HG03097 (cell line): ENCODE measurements around the gene DUSP19.
A peak's percentile ranks its signal among the peaks of the same experiment; 100 is the strongest.
"Not testable (repeated sequence)": the region's sequence is repeated elsewhere in the genome, so short reads cannot be mapped to it uniquely, and the experiment has no call there.

Source experiments
- ATAC-seq: cut with Tn5 transposase; IDR thresholded peaks from one replicate; pipeline ENCODE4 v1.9.1; 2021; ENCODE audit not compliant: unreplicated experiment, low FRiP score

The DUSP19 gene, protein sequence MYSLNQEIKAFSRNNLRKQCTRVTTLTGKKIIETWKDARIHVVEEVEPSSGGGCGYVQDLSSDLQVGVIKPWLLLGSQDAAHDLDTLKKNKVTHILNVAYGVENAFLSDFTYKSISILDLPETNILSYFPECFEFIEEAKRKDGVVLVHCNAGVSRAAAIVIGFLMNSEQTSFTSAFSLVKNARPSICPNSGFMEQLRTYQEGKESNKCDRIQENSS

DNA sequence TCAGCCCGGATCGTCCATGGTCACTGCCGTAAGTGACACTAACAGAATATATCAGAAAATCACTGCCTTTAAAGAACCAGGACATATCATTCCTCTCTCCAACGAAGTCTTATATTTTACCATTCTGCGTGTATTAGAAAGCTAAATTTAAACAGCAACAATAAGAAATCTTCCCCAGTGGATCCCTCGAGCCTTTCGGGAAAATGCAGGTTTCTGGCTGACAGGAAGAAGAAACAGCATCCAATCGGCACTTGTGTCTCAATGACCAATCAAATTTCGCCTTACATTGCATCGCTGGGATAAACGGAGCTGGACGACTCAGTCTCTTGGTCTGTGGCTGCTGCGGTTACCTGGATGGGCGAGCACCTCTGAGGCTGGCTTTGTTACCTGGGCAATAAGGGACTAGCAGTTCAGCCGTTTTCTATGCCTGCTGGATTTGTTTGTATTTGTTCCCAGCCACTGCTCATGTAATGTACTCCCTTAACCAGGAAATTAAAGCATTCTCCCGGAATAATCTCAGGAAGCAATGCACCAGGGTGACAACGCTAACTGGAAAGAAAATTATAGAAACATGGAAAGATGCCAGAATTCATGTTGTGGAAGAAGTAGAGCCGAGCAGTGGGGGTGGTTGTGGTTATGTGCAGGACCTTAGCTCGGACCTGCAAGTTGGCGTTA, at the start of gene DUSP19:
DUSP19 (plus strand) TSS at position 284 of the 675 bp plus-strand sequence; CDS start at position 471, 187 bp downstream.
- peak; percentile 97 for ATAC-seq

DNA sequence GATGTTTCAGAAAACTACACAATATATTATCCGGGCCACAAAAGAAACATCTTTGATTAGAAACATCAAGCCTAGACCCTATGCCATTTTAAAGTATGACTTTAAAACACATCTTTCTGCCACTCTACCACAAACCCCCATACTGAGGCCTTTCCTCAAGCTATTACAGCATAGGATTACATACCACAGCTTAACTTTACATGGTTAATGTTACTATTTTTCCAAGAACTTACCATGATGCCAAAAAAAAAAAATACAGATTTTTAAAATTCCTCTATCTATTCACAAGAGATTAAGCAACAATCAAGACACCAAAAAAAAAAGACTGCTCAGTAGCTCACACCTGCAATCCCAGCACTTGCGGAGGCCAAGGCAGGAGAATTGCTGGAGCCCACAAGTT, 49.3 kb upstream of the DUSP19 start:
- no peak for ATAC-seq

DNA sequence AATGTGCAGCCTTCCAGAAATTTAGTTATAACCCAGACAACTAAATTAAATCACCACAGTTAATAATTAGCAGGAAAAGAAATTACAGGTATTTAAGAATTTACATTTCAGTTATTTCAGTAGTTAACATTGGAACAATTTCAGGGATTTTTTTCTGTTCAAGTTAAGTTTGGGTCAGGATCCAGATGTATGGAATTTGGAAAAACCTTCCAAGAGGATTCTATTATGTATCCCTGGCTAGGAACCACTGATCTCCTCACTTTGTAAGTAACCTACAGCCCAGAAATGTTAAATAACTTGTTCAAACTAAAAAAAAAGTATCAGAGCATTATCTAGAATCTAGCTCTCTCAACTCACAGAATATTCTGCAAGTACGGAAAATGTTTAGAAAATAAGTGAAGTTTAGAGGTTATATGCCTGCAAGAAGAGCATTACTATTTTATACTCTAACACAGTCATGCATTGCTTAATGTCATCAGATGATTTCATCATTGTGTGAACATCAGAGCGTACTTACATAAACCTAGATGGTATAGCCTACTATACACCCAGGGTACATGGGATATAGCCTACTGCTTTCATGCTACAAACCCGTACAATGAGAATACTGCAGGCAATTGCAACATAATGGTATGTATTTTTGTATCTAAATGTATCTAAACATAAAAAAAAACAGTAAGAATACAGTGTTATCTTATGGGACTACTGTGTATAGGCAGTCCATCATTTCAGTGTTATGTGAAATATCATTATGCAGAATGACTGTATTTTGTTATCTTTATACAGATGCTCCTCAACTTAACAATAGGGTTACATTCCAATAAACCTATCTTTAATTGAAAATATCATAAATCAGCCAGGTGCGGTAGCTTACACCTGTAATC, 46.4 kb upstream of the DUSP19 start:
- ATAC-seq = no peak

DNA sequence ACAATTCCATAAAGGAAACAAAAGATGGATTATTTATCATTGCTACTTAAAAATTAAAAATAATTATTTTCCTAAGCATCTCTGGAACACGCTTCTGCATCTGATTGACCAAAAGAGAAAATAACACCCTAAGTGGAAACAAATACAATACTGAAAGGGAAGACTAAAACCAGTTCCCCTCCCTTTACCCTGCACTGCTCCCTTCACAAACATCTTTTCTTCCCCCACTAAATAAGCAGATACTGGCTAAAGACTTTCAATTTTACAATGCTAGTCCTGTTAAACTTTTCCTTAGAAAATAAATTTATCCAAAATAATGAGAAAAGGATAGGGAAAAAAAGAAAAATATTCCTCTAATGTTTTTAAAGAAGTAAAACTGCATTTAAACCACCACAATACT, 44.6 kb upstream of the DUSP19 start:
- ATAC-seq = no peak

DNA sequence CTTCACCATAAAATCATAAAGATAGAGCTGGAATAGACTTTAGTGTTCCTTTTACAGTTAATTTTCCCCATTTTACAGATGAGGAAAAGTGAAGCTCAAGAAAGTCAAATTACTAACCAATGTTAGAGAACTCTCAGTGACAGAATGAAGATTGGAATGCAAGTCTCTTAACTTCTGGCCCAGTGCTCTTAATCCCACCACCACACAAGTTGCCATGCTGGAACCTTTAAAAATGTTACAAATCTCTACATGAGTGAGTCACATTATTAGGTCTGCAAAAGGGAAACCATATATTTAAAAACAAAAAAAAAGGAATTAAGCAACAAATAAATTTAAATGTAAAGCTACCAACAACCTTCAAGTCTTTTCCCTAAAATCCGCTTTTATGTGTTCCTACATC, 43.7 kb upstream of the DUSP19 start:
- no peak for ATAC-seq

DNA sequence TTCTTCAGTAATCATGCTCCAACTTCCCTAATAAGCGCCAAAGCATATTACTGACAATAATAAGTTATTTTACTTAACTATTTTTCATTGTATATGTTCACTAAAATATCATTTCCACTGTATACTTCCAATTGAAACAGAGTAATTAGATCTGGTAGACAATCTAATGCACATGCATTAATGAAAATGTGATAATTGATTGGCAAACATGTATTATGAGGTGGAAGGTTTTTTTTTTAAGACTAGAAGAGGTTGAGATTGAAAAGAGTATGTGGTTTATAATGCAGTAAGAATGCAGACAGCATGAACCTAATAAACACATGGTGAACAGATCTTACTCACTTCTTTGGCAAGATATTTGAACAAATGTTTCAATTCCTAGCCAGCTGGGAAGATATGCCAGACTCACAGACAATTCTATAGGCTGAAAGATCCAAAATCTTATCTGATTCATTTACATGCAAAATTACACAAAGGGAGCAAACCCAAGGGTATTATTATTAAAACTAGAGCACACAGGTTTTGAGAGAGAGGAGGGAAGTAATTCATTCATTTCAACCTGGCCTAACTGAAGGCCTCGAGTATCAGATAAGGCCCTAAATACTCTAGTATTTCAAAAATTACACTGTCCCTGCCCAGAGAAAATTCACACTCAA, 43.1 kb upstream of the DUSP19 start:
- no peak for ATAC-seq

DNA sequence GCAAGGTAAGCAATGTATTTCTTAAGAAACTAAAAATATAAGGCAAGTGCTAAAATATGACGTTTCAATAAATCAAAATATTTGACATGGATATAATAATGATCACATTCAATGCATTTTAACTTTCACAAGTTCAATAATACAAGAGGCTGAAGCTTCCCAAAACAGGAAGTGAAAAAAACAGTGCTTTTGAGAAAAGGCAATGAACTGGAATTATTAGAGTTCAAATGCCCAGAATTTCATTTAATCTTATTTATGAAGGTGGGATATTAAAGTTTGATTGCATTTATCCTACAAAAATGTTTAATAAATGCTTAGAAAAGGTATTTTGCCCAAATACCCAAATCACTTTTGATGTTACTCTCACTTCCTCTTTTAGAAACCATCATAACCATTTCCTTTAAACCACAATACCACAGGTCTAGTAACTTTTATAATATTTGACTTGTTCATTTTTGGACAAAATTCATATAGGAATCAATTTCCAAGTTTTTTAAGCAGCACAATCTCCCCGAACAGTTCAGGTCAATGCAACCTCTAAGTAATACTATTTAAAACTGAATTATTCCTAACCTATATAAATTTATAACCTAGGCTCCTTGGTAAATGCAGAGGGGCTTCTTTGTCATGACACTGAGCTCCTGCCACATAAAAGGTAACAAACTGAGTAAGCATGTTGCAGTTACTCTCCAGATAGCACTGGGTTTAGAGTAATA, 42.4 kb upstream of the DUSP19 start:
- ATAC-seq = peak; percentile 47

DNA sequence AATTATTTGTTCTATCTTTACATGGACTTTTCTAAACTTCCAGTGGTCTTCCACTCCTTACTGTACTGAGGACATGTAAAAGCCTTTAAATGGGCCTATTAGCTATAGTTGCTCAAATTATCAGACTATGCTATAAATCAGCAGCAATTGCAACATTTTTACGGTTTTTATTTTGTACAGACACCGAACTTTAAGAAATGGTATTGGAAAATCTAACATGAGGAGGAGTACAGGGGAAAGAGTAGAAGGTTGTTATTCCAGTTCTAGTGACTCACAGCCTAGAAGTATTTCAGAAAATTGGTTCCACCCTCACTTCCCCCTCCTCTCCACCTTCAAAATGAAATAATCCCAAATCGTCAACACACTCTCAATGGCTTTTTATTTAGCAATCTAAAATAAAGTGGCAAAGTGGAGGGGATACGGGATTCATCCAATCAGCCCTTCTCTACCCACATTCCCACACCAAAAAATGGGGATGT, 41.4 kb upstream of the DUSP19 start:
- no peak for ATAC-seq

DNA sequence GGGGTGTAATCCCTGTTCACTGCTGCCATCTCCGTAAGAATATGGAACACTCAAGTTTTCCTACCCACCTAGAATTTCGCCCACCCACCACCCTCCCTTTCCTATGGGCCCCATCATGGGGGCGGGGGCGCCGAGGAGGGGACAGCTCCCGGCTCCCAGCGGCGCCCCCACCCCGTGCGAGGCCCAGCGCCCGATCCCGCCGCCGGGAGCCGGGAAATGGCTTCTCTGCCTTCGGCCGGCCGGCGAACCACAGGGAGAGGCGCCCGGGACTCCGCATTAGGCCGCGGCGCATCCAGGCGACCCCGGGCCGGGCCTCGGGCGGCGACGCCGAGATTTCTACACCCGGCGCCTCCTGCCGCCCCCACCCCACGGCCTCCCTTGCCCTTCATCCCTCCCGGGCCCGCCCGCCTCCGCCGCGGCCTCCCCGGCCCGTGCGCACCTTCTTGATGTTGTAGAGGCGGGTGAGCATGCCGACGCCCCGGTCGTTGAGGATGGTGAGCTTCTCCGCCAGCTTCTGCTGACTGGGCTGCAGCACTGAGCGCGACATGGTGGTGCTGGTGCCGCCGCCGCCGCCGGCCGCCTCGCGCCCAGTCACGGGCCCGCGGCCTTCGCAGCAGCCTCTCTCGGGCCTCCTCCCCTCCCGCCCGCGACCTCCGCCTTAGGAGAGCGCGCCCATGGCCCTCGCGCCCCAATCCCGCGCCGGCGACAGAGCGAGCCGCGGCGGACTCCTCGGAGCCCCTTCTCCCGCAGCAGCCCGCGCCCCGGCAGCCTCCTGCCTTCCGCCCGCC, 40.8 kb upstream of the DUSP19 start:
- peak; percentile 34 for ATAC-seq

DNA sequence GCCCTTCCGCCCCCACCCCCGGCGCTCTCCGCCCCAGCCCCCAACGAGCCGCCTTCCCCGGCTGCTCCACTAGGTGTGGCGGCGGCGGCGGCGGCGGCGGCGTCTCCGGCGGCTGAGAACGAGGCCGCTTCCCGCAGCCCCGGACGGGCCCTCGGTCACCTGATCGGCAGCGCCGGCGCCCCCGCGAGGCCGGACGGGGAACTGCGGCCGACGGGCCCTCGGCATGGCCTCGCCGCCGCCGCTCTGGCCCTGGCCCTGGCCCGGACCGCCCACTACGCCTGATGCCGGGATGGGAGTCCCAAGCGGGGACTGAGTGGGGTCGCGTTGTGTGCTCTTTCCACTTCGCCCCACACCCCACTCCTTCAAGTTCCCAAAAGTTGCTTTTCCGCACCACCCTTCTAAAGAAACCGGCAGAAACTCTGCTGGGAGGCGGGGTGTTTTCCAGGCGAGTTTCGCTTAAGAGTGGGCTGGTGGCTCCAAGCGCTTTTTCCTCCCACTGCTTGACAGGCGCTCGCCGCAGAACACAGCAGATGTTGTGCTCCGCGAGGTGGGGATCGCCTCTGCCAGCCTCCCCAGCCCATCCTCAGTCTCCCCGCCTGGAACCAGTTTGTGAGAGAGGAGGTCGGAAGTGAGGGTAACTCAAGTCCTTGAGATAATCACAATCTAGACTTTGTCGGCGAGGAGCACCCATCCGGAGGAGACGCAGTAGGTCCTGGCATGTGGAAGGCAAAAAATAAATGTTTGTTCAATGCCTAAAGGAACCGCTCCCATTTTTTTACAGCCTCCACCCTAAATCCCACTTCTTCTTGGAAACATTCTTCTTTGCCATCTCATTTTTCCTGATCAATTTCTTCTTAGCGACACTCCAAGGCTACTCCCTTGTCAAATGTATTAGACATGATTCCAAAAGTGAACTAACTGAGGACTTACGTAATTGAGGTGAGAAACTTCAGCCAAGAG, 39.9 kb upstream of the DUSP19 start, which contains the start of gene NCKAP1:
NCKAP1 (minus strand) TSS at position 117 of the 960 bp plus-strand sequence. CDS start 358 bp downstream, outside the sequence.
- ATAC-seq = peak; percentile 72

DNA sequence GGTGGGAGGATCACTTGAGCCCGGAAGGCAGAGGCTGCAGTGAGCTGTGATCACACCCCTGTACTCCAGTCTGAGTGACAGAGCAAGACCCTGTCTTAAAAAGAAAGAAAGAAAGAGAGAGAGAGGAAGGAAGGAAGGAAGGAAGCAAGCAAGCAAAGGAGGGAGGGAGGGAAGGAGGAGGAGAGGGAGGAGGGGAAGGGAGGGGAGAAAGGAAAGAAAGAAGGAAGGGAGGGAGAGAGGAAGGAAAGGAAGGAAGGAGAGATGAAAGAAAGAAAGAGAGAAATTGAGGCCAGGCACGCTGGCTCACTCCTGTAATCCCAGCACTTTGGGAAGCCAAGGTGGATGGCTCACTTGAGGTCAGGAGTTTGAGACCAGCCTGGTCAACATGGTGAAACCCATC, 37.9 kb upstream of the DUSP19 start:
- ATAC-seq = no peak

DNA sequence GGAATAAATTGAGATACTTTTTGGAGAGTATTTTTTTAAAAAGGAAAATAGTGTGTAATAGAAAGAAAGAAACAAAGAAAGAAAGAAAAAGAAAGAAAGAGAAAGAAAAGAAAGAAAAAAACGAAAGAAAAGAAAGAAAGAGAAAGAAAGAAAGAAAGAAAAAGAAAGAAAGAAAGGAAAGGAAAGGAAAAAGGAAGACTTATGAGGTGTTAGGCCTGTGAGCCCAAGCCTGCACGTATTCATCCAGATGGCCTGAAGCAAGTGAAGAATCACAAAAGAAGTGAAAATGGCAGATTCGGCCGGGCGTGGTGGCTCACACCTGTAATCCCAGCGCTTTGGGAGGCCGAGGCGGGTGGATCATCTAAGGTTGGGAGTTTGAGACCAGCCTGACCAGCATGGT, 35.0 kb upstream of the DUSP19 start:
- ATAC-seq = not testable (repeated sequence)

DNA sequence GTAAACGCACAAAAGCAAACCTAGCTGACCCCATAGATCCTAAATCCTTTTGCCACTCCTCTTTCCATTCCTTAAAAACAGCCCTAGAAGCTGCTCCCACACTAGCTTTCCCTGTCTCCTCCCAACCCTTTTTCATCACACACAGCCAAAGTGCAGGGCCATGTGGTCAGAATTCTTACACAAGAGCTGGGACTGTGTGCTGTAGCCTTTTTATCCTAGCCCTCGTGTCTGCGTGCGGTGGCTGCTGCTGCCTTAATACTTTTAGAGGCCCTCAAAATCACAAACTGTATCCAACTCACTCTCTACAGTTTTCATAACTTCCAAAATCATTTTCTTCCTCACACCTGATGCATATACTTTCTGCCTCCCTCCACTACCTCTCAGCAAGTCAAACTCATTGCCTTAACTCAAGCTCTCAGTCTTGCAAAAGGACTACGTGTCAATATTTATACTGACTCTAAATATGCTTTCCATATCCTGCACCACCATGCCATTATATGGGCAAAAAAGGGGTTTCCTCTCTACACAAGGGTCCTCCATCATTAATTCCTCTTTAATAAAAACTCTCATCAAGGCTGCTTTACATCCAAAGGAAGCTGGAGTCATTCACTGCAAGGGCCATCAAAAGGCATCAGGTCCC, 30.9 kb upstream of the DUSP19 start:
- ATAC-seq = not testable (repeated sequence)

DNA sequence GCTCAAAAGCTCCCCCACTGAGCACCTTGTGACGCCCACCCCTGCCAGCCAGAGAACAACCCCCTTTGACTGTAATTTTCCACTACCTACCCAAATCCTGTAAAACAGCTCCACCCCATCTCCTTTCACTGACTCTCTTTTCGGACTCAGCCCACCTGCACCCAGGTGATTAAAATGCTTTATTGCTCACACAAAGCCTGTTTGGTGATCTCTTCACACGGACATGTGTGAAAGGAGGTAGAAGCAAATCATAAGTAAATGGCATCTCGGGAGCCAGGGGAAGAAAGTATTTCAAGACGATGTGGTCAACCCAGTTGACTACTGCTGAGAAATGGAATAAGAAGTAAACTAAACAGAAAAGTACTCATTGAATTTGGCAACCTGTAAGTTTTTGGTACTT, 29.1 kb upstream of the DUSP19 start:
- ATAC-seq = no peak

DNA sequence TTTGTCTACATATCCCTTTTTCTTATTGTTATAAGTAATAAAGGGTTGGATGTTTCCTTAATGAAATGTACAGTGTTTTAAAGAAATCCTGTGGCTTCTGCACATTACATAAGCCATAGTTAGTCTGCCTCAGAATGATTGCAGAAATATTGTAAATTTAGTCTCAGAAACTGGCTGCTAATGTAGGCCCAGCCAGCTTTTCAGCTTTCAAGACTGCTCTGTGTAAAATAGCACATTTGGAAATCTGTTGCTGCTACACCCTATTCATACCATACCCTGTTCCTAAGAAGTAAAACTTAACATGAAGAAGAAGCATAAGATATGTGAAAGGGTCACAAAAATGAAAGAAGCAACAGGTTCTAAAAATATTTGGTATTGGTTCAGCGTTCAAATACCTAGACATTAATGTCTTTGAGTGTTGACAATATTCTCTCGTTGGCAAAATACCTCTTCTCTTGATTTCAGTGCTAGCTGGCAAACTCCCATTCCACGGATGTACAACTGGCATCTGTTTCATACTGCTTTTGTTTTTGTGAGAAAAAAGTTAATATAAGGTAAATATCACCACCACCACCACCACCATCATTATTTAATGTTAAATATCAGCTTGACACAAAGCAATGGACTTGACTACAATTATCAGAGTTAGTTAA, 21.1 kb upstream of the DUSP19 start:
- peak; percentile 37 for ATAC-seq

DNA sequence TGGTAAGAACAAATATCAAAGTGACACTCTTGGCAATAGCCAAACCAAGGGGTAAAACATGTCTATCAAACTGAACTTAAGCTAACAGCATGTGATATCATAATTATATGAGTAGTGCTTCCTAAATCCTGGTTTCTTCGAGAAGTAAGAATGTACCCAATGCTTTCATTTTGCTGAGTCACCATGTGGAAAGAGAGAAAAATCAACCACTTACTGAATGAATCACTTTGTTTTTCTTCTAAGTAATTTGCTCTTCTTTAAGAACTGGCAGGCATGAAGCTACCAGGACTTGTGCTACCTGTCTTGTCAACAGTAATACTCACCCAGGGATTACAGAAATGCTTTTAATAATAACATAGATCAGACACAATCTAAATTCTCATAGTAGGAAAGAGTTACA, 19.0 kb upstream of the DUSP19 start:
- ATAC-seq = no peak

DNA sequence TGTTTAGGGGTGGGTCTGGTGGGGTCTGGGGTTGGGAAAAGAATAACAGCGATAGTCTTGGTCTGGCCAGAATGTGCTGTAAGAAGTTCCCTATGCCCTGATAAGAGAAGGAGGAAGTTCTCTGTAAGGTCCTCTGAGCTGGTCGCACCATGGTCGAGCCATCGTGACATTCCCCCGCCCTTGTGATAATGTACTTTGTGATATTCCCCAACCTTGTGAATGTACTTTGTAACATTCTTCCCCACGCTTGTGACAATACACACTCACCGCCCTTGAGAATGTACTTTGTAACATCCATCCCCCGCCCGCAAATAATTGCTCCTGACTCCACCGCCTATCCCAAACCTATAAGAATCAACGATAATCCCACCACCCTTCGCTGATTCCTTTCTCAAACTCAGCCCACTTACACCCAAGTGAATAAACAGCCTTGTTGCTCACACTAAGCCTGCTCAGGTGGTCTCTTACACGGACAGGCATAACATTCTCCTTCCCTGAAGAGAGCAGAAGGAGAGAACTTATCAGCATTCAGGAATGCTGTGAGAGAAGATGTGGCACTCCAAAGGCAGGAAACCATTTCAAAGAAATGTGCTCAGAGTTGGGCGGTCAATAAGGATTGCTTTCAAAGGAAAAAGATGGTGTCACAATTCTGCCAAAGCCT, 17.8 kb upstream of the DUSP19 start:
- no peak for ATAC-seq
